K562 treated with DMSO at 1 percent for 48 hours (cell line): ENCODE data around the gene TESK1. TPM values are rescaled to one million over a fixed set of nuclear protein-coding genes. Genes with fewer than 3 reads are reported as not detected.

ENCODE experiments used
- total RNA-seq: library from RNA; unstranded; fragments of 300-600 nt; gene quantifications from 2 replicates; pipeline ENCODE4 v1.2.3, GENCODE V29; 2022; ENCODE audit warnings: low replicate concordance; ENCODE audit errors: extremely low read depth

TESK1 gene, protein sequence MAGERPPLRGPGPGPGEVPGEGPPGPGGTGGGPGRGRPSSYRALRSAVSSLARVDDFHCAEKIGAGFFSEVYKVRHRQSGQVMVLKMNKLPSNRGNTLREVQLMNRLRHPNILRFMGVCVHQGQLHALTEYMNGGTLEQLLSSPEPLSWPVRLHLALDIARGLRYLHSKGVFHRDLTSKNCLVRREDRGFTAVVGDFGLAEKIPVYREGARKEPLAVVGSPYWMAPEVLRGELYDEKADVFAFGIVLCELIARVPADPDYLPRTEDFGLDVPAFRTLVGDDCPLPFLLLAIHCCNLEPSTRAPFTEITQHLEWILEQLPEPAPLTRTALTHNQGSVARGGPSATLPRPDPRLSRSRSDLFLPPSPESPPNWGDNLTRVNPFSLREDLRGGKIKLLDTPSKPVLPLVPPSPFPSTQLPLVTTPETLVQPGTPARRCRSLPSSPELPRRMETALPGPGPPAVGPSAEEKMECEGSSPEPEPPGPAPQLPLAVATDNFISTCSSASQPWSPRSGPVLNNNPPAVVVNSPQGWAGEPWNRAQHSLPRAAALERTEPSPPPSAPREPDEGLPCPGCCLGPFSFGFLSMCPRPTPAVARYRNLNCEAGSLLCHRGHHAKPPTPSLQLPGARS
- not detected in 2 replicates for total RNA-seq

DNA sequence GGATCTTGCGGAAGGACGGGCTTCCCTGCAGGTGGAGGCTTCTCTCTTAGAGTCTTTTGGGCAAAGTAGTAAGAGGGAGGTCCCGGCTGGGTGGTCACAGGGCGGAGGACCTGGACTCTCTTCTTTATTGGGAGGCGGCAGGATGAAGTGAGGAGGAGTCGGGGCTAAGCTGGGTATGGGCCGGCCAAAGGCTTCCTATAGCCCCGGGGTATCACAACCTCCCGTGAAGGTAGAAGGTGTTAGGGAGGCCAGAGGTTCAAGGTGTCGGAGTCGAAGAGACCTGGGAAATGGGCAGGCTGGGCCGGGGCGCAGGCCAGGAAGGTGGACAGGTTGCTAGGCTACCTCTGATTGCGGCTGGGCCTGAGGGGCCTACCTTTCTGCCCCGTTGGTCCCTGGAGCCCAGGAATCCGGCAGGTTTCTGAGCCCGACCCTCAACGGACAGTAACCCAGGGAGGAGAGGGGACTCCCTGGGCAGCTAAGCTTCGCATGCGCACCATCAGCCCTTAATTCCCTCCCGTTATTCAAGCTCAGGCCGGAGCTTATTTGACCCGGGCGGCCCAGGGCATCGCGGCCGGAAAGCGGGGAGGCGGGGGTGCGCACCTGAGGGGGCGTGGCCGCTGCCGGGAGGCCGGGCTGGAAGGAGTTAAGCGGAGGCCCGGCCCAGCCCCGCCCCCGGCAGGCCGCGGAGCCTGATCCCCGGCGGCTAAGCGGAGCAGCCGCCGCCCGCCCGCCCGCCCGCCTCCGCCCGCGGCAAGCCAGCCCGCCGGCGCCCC, at the start of gene TESK1:
TSS of gene TESK1 (plus strand) at position 685 of the 773 bp plus-strand sequence. CDS start 358 bp downstream, outside the sequence.

DNA sequence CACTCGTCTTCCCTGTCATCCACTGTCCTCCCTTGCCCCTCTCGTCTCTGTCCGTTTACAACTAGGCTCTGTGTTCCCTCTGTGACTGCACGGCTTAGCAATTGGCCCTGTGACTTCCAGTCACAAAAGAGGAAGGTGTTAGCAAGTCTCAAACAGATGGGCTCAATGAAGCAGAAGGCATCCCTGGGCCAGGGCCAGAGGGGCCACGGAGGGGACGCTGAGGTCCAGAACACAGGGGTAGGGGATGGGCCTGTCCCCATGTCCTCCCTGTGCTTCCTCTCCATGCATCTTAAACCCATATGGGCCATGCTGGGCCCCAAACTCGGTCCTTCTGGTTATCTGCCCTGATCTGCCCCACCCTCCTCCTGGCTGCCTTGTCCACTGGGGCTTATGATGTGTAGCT, 13.3 kb downstream of the TESK1 start, which contains the start of gene CD72:
TSS of gene CD72 (minus strand) at position 89 of the 403 bp plus-strand sequence. CDS start 110 bp downstream, outside the sequence.

DNA sequence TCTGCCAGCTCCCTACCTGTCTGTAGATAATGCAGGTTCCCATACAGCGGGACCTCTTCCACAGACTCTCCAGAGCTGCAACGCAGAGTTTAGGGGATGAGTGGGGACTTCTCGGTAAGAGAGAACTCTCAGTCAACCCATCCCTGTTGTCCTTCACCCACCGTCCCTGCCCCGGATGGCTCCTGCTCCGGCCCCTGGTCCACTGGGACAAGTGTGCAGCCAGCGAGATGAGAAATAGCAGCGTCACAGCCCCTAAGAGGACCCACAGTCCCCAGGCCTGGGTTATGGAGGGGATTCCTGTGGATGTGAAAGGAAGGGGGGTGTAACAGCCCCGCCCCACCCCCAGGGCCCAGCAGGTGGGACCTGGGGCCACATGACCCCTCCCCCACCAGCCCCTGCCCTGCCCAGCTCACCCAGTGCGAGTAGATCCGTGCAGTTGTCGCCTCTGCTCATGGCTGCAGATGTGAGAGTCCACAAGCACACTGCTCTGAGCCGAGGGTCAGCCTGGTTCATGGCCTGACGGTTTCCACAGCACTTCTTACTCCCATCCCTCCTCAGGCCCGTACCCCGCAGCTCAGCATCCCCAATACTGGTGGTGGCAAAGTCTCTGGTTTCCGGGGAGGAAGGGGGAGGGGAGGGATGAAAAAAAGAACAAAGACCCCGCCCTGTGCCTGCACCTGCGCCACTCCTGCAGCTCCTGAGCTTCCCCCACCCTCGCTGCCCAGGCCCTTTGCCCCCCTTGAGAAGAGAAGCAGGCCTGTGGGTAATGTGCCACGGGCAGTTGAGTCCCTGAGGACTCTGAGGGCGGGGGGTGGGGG, 45.5 kb downstream of the TESK1 start, which contains the start of gene SIT1:
TSS of gene SIT1 (minus strand) at position 591 of the 818 bp plus-strand sequence. CDS start at position 513, 78 bp downstream.

DNA sequence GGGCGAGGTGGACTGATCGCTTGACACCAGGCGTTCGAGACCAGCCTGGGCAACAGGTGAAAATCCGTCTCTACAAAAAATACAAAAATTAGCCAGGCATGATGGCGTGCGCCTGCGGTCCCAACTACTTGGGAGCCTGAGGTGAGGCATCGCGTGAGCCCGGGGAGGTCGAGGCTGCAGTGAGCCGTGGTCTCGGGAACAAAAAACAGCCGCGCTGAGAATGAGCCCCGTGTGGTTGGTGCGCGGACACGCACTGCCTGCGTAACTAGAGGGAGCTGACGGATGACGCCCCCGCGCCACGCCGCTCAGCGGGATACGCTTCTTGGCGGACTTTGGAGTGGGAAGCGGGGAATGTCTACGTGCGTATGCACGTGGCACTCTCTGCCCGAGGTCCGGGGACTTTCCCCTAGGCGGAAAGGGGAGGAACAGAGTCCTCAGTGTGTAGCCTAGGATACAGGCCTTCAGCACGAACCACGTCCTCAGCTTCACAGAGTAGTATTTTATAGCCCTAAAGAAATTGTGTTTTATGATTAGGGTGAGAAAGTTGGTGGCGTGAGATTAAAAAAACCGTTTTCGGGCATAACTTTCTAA, 52.6 kb downstream of the TESK1 start, which contains the start of gene RMRP:
TSS of gene RMRP (minus strand) at position 474 of the 591 bp plus-strand sequence.

DNA sequence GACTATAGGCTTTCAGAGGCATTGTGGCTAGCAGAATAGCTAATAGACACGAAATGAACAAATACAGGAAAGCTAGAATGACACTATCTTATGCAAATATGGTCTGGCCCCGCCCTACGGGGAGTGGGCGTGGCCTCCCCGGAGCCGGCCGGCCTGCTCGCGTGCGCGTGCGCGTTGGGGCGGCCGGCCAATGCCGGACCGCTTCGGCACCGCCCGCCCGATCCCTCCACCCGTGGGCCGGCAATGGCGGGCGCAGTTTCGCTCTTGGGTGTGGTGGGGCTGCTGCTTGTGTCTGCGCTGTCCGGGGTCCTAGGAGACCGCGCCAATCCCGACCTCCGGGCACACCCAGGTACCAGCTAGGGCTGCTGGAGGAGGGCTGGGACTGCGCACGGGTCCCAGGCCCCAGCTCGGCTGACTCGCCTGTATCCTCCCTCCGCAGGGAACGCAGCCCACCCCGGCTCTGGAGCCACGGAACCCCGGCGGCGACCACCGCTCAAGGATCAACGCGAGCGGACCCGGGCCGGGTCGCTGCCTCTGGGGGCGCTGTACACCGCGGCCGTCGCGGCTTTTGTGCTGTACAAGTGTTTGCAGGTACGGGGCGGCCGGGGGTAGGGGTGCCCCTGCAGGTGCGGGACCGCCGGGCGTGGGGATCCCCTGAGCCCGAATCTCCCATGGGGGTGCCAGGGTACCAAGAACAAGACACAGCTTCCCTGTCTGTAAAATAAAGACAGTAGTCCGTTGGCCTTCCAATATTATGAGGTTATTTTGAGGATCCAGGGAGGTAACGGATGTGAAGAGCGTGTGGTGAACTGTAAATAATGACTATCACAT, 53.3 kb downstream of the TESK1 start, which contains the start of gene CCDC107:
TSS of gene CCDC107 (plus strand) at position 156 of the 831 bp plus-strand sequence. CDS start at position 244, 88 bp downstream.

Other genes with a start within 250 kb of the TESK1 start
- not detected in 2 replicates for gene RUSC2, start 115.2 kb upstream of the TESK1 start, total RNA-seq
- not detected in 2 replicates for gene CD72, start 13.2 kb downstream of the TESK1 start, total RNA-seq
- not detected in 2 replicates for gene SIT1, start 45.7 kb downstream of the TESK1 start, total RNA-seq
- gene RMRP, start 52.8 kb downstream of the TESK1 start, total RNA-seq: not detected in 2 replicates
- not detected in 2 replicates for gene CCDC107, start 53.0 kb downstream of the TESK1 start, total RNA-seq
- gene ARHGEF39, start 59.9 kb downstream of the TESK1 start, total RNA-seq: not detected in 2 replicates
- gene CA9, start 68.7 kb downstream of the TESK1 start, total RNA-seq: not detected in 2 replicates
- gene TPM2, start 84.7 kb downstream of the TESK1 start, total RNA-seq: not detected in 2 replicates
- gene TLN1, start 126.9 kb downstream of the TESK1 start, total RNA-seq: 65.0 and 713 TPM in 2 replicates
- gene CREB3, start 127.4 kb downstream of the TESK1 start, total RNA-seq: not detected in 2 replicates
- gene GBA2, start 144.0 kb downstream of the TESK1 start, total RNA-seq: not detected in 2 replicates
- gene RGP1, start 144.0 kb downstream of the TESK1 start, total RNA-seq: not detected in 2 replicates
- gene MSMP, start 149.0 kb downstream of the TESK1 start, total RNA-seq: not detected in 2 replicates
- gene NPR2, start 186.3 kb downstream of the TESK1 start, total RNA-seq: not detected in 2 replicates
- not detected in 2 replicates for gene SPAG8, start 207.0 kb downstream of the TESK1 start, total RNA-seq
- gene HINT2, start 209.8 kb downstream of the TESK1 start, total RNA-seq: not detected in 2 replicates
- gene FAM221B, start 223.5 kb downstream of the TESK1 start, total RNA-seq: not detected in 2 replicates
- not detected in 2 replicates for gene TMEM8B, start 224.0 kb downstream of the TESK1 start, total RNA-seq